K562 (cell line): ENCODE results near the gene TMEM89. TPM values are rescaled to one million over a fixed set of nuclear protein-coding genes. Genes with fewer than 3 reads are reported as not detected.

ENCODE experiments used
- BRD4 ChIP-seq: fragments of 200-600 bp; sonication (generic); IDR thresholded peaks from 2 replicates; pipeline ENCODE4 v1.6.1; 2017; ENCODE audit warnings: inconsistent platforms
- CAMTA2 ChIP-seq: fragments of 250-450 bp; sonication (Bioruptor Pico); conservative IDR thresholded peaks from 2 replicates; pipeline ENCODE4 v1.5.1; 2022
- CEBPG ChIP-seq, 3 experiments: fragments of 200-800 bp in 1 of 3; sonication (Bioruptor generic) in 1 of 3; sonication (generic) in 1 of 3; formaldehyde crosslinking in 1 of 3; IDR thresholded peaks in 2 of 3; conservative IDR thresholded peaks in 1 of 3; 2 replicates each; pipeline versions ENCODE4 v1.6.1 to v1.8.0; 2016 to 2022; ENCODE audit warnings: missing compliant biosample characterization in 2 of 3, missing genetic modification characterization in 2 of 3, mild to moderate bottlenecking in 1 of 3, missing genetic modification reagents in 1 of 3
- CXXC5 ChIP-seq: fragments of 250-450 bp; sonication (Bioruptor Pico); IDR thresholded peaks from 2 replicates; pipeline ENCODE4 v1.8.0; 2022; ENCODE audit warnings: inconsistent platforms, mild to moderate bottlenecking, moderate library complexity
- E2F3 ChIP-seq: fragments of 250-450 bp; sonication (Bioruptor Pico); IDR thresholded peaks from 2 replicates; pipeline ENCODE4 v1.4.0; 2020; ENCODE audit warnings: mild to moderate bottlenecking
- ERF ChIP-seq: fragments of 450-650 bp; formaldehyde crosslinking; IDR thresholded peaks from 2 replicates; pipeline ENCODE4 v1.4.0; 2020; ENCODE audit warnings: mild to moderate bottlenecking, mixed read lengths
- HMGN3 ChIP-seq: IDR thresholded peaks from 2 replicates; pipeline ENCODE4 v1.6.1; 2011; ENCODE audit warnings: borderline replicate concordance, low read depth, mild to moderate bottlenecking, mixed read lengths, low read length; ENCODE audit not compliant: insufficient read length; ENCODE audit errors: extremely low read depth
- JUND ChIP-seq, 2 experiments: IDR thresholded peaks; 2 replicates in 1 of 2; 3 replicates in 1 of 2; pipeline ENCODE4 v1.6.1; 2011; ENCODE audit warnings: borderline replicate concordance in 2 of 2, low read depth in 2 of 2, low read length in 2 of 2, improper control_type of control experiment in 1 of 2, missing biosample characterization in 1 of 2, missing genetic modification characterization in 1 of 2, missing genetic modification reagents in 1 of 2
- KLF6 ChIP-seq: fragments of 250-450 bp; sonication (Bioruptor Pico); IDR thresholded peaks from 2 replicates; pipeline ENCODE4 v1.4.0; 2020; ENCODE audit warnings: mild to moderate bottlenecking, moderate library complexity, borderline replicate concordance
- L3MBTL2 ChIP-seq: fragments of 450-650 bp; IDR thresholded peaks from 2 replicates; pipeline ENCODE4 v1.6.1; 2016; ENCODE audit warnings: mild to moderate bottlenecking, moderate library complexity
- NELFE ChIP-seq: IDR thresholded peaks from 2 replicates; pipeline ENCODE4 v1.6.1; 2011; ENCODE audit warnings: mild to moderate bottlenecking; ENCODE audit not compliant: insufficient read depth, insufficient read length
- NFYB ChIP-seq: IDR thresholded peaks from 2 replicates; pipeline ENCODE4 v1.6.1; 2011; ENCODE audit warnings: mild to moderate bottlenecking, moderate library complexity; ENCODE audit not compliant: insufficient read length; ENCODE audit errors: extremely low read depth
- PHTF2 ChIP-seq: fragments of 250-450 bp; sonication (Bioruptor Pico); IDR thresholded peaks from 2 replicates; pipeline ENCODE4 v1.5.0; 2021; ENCODE audit warnings: mild to moderate bottlenecking
- SAFB2 ChIP-seq: fragments of 200-400 bp; formaldehyde crosslinking; IDR thresholded peaks from 2 replicates; pipeline ENCODE4 v1.6.1; 2018; ENCODE audit warnings: borderline replicate concordance, low read length, low read depth, moderate library complexity; ENCODE audit not compliant: severe bottlenecking
- SIN3A ChIP-seq, 2 experiments: fragments of 150-350 bp in 1 of 2; IDR thresholded peaks; 2 replicates each; pipeline ENCODE4 v1.6.1; 2011 to 2016; ENCODE audit warnings: borderline replicate concordance in 2 of 2, low read depth in 2 of 2, low read length in 2 of 2, mild to moderate bottlenecking in 2 of 2, moderate library complexity in 2 of 2; ENCODE audit not compliant: control insufficient read depth in 1 of 2
- SMARCE1 ChIP-seq: fragments of 450-650 bp; IDR thresholded peaks from 2 replicates; pipeline ENCODE4 v1.7.1; 2016; ENCODE audit warnings: mild to moderate bottlenecking
- SRSF1 ChIP-seq: fragments of 200-400 bp; formaldehyde crosslinking; IDR thresholded peaks from 2 replicates; pipeline ENCODE4 v1.6.1; 2017; ENCODE audit warnings: mild to moderate bottlenecking, low read depth, low read length, moderate library complexity
- YBX1 ChIP-seq: fragments of 450-650 bp; IDR thresholded peaks from 2 replicates; pipeline ENCODE4 v1.7.1; 2016; ENCODE audit warnings: mild to moderate bottlenecking
- ZBTB9 ChIP-seq: fragments of 450-650 bp; formaldehyde crosslinking; IDR thresholded peaks from 2 replicates; pipeline ENCODE4 v1.4.0; 2020; ENCODE audit warnings: mild to moderate bottlenecking, moderate library complexity
- ZNF146 ChIP-seq: IDR thresholded peaks from one replicate; pipeline ENCODE4 v1.6.1; 2018; ENCODE audit warnings: missing compliant biosample characterization; ENCODE audit not compliant: unreplicated experiment
- ZNF77 ChIP-seq: fragments of 250-450 bp; sonication (Bioruptor Pico); IDR thresholded peaks from 2 replicates; pipeline ENCODE4 v1.5.0; 2020
- ZNF780A ChIP-seq: fragments of 250-450 bp; sonication (Bioruptor Pico); IDR thresholded peaks from 2 replicates; pipeline ENCODE4 v1.5.0; 2021; ENCODE audit warnings: mild to moderate bottlenecking
- polyA plus RNA-seq, 8 experiments: library from polyadenylated mRNA; depleted of rRNA in 4 of 8; stranded (reverse) in 5 of 8; unstranded in 3 of 8; fragments of >200 nt; fragmentation: Nextera tagmentation in 2 of 8; fragmentation: Illumina TruSeq in 1 of 8; extraction: Ambion mirVana in 2 of 8; extraction: Trizol in 1 of 8; gene quantifications; 2 replicates each; pipeline versions ENCODE4 v1.2.1 to v1.2.3, GENCODE V29; 2011 to 2014; ENCODE audit warnings: inconsistent platforms in 1 of 8, missing spikeins in 1 of 8
- total RNA-seq, 7 experiments: library from RNA; depleted of rRNA in 6 of 7; stranded (reverse); fragments of >200 nt in 6 of 7; fragmentation: Illumina TruSeq in 2 of 7; extraction: Trizol in 2 of 7; gene quantifications; 2 replicates each; pipeline versions ENCODE4 v1.2.1 to v1.2.3, GENCODE V29; 2011 to 2021; ENCODE audit warnings: low replicate concordance in 1 of 7
- TF ChIP-seq, protein P1 (sequence below): sonication (generic); formaldehyde crosslinking; IDR thresholded peaks from 2 replicates; pipeline ENCODE4 v1.8.0; 2023; ENCODE audit warnings: mild to moderate bottlenecking, missing genetic modification reagents
- TF ChIP-seq, protein P2 (sequence below): sonication (generic); formaldehyde crosslinking; IDR thresholded peaks from 2 replicates; pipeline ENCODE4 v1.8.1; 2022; ENCODE audit warnings: missing genetic modification reagents

TMEM89 gene
- total and polyA plus RNA-seq, 9 of the 15 experiments (the other 6 are each of a cell fraction or from before 2014, with no cell fraction given) = not detected

GRCh38 chr3:48663489-48664312, 42.1 kb upstream of the TMEM89 start (continued):
- TF ChIP-seq, protein P1, sequence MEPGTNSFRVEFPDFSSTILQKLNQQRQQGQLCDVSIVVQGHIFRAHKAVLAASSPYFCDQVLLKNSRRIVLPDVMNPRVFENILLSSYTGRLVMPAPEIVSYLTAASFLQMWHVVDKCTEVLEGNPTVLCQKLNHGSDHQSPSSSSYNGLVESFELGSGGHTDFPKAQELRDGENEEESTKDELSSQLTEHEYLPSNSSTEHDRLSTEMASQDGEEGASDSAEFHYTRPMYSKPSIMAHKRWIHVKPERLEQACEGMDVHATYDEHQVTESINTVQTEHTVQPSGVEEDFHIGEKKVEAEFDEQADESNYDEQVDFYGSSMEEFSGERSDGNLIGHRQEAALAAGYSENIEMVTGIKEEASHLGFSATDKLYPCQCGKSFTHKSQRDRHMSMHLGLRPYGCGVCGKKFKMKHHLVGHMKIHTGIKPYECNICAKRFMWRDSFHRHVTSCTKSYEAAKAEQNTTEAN (CRISPR knock-in tag) = no peak
- peak; percentile 53; the same call in 1 of the 2 replicates for TF ChIP-seq ZBTB9
- TF ChIP-seq NFYB = peak; percentile 58
- peak; percentile 27; the same call in 1 of the 2 replicates for TF ChIP-seq CEBPG (CRISPR knock-in tag; IDR thresholded peaks at IDR 0.05)
- no peak for TF ChIP-seq CEBPG (tag; conservative IDR thresholded peaks at IDR 0.05 in 1 of 2, IDR thresholded peaks at IDR 0.05 in 1 of 2)
- TF ChIP-seq, protein P2, sequence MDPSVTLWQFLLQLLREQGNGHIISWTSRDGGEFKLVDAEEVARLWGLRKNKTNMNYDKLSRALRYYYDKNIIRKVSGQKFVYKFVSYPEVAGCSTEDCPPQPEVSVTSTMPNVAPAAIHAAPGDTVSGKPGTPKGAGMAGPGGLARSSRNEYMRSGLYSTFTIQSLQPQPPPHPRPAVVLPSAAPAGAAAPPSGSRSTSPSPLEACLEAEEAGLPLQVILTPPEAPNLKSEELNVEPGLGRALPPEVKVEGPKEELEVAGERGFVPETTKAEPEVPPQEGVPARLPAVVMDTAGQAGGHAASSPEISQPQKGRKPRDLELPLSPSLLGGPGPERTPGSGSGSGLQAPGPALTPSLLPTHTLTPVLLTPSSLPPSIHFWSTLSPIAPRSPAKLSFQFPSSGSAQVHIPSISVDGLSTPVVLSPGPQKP (CRISPR knock-in tag) = no peak
- peak; percentile 90 for TF ChIP-seq L3MBTL2
- TF ChIP-seq PHTF2 (CRISPR knock-in tag) = no peak
- no peak for TF ChIP-seq NELFE
- no peak for TF ChIP-seq ERF (CRISPR knock-in tag)
- peak; percentile 55 for TF ChIP-seq HMGN3
- TF ChIP-seq SAFB2 = no peak
- no peak for TF ChIP-seq SMARCE1
- TF ChIP-seq JUND (IDR thresholded peaks at IDR 0.05; ENCODE audit: borderline replicate concordance, low read depth, low read length) = peak; percentile 91
- TF ChIP-seq JUND (tag; IDR thresholded peaks at IDR 0.05; ENCODE audit: borderline replicate concordance, low read depth, low read length) = peak; percentile 90; the same call in 2 of the 3 replicates
- no peak for TF ChIP-seq BRD4
- no peak for TF ChIP-seq SRSF1
- peak; percentile 10; the same call in 1 of the 2 replicates for TF ChIP-seq KLF6
- TF ChIP-seq ZNF77 (CRISPR knock-in tag) = no peak
- no peak for TF ChIP-seq YBX1
- TF ChIP-seq CXXC5 = peak; percentile 78
- TF ChIP-seq CAMTA2 (CRISPR knock-in tag) = 0 out of 2 replicates have a peak, but pooled peaks have one; percentile 63
- TF ChIP-seq ZNF146 (CRISPR knock-in tag) = no peak
- TF ChIP-seq E2F3 (CRISPR knock-in tag) = no peak
- TF ChIP-seq SIN3A (IDR thresholded peaks at IDR 0.05; ENCODE audit: borderline replicate concordance in 2 of 2, control insufficient read depth in 1 of 2, low read depth in 2 of 2, low read length in 2 of 2) = no peak
- TF ChIP-seq ZNF780A (CRISPR knock-in tag) = no peak
